ENCODE data around the gene SHISA5.

GRCh38 chr3:48536116-48536515 lies 32.1 kb upstream of the SHISA5 start:
- TF ChIP-seq SMC3 (IDR thresholded peaks at IDR 0.05; ENCODE audit: low read depth, low read length) (no peak), RCOR1 (IDR thresholded peaks at IDR 0.05; ENCODE audit: insufficient replicate concordance, low read length) (no peak), CTCF (conservative IDR thresholded peaks at IDR 0.05; ENCODE audit: low read depth, low read length) (no peak), RAD21 (IDR thresholded peaks at IDR 0.05; ENCODE audit: low read length) (no peak), POLR2A (IDR thresholded peaks at IDR 0.05; ENCODE audit: low read depth, low read length) (no peak), FOS (IDR thresholded peaks at IDR 0.05; ENCODE audit: low read depth, low read length) (no peak), CHD1 (IDR thresholded peaks at IDR 0.05; ENCODE audit: low read depth, low read length) (no peak), RFX5 (IDR thresholded peaks at IDR 0.05; ENCODE audit: low read depth, low read length) (no peak), CEBPB (IDR thresholded peaks at IDR 0.05; ENCODE audit: low read depth, low read length) (no peak), ELK1 (IDR thresholded peaks at IDR 0.05; ENCODE audit: borderline replicate concordance, low read depth, low read length) (no peak), MXI1 (IDR thresholded peaks at IDR 0.05; ENCODE audit: borderline replicate concordance, low read depth, low read length) (no peak), BHLHE40 (IDR thresholded peaks at IDR 0.05; ENCODE audit: low read depth, low read length) (no peak), MAZ (IDR thresholded peaks at IDR 0.05; ENCODE audit: borderline replicate concordance, low read depth, low read length) (no peak)
